Cardiac muscle cell (in vitro differentiated cells and primary cell): ENCODE data around the gene MBOAT1. TPM values are rescaled to one million over a fixed set of nuclear protein-coding genes. Genes with fewer than 3 reads are reported as not detected.

Experiments
- DNase-seq, 2 donors: peaks; one replicate each; pipeline versions ENCODE4 v3.0.0 to v3.0.0-alpha.2; 2010 to 2017; ENCODE audit warnings: low read depth in 1 of 2, low spot score in 1 of 2
- H3K27ac ChIP-seq: fragments of 200-600 bp; sonication (generic); 2 replicates; pipeline ENCODE4 v1.5.1; 2016
- H3K27me3 ChIP-seq: fragments of 200-600 bp; sonication (generic); 2 replicates; pipeline ENCODE4 v1.6.0; 2016; ENCODE audit warnings: control low read depth
- H3K36me3 ChIP-seq: fragments of 200-600 bp; sonication (generic); 2 replicates; pipeline ENCODE4 v1.5.1; 2016; ENCODE audit warnings: control low read depth
- H3K4me1 ChIP-seq: fragments of 200-600 bp; sonication (generic); 2 replicates; pipeline ENCODE4 v1.8.1; 2017; ENCODE audit warnings: low read depth, mild to moderate bottlenecking, mixed run types
- H3K4me3 ChIP-seq: fragments of 200-600 bp; sonication (generic); 2 replicates; pipeline ENCODE4 v1.5.1; 2016; ENCODE audit warnings: mild to moderate bottlenecking
- H3K9me3 ChIP-seq: fragments of 200-600 bp; sonication (generic); 2 replicates; pipeline ENCODE4 v1.5.1; 2017; ENCODE audit warnings: low read depth, mild to moderate bottlenecking, control low read depth
- polyA plus RNA-seq: library from polyadenylated mRNA; unstranded; fragments of >200 nt; fragmentation: Nextera tagmentation; extraction: Ambion mirVana; gene quantifications from 2 replicates; pipeline ENCODE4 v1.2.1, GENCODE V29; 2016
- total RNA-seq: library from RNA; depleted of rRNA; stranded (reverse); fragments of >200 nt; gene quantifications from 2 replicates; pipeline ENCODE4 v1.2.3, GENCODE V29; 2016
- TF ChIP-seq, protein P1 (sequence below): IDR thresholded peaks from 2 replicates; pipeline ENCODE4 v1.5.1; 2012; ENCODE audit warnings: low read depth, mild to moderate bottlenecking, low read length

Gene MBOAT1
- total and polyA plus RNA-seq, 2 experiments from 2014 or later: 7.5 to 15.5 TPM

DNA sequence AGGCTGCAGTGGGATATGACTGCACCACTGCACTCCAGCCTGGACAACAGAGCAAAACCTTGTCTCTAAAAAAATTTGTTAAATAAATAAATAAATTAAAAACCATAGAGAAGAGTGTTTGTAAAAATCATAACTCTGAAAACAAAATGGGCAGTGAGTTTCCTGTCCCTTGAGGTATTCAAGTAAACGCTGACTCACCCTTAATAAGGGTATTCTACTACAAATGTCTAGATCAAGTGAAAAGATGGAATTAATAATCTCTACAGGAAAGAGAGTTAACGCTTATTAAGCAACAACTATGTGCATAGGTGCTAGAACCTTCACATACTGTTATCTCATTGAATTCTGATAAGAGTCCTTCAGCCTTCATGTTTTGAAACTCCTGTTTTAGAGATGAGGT, 19.9 kb upstream of the MBOAT1 start:
- TF ChIP-seq, protein P1, sequence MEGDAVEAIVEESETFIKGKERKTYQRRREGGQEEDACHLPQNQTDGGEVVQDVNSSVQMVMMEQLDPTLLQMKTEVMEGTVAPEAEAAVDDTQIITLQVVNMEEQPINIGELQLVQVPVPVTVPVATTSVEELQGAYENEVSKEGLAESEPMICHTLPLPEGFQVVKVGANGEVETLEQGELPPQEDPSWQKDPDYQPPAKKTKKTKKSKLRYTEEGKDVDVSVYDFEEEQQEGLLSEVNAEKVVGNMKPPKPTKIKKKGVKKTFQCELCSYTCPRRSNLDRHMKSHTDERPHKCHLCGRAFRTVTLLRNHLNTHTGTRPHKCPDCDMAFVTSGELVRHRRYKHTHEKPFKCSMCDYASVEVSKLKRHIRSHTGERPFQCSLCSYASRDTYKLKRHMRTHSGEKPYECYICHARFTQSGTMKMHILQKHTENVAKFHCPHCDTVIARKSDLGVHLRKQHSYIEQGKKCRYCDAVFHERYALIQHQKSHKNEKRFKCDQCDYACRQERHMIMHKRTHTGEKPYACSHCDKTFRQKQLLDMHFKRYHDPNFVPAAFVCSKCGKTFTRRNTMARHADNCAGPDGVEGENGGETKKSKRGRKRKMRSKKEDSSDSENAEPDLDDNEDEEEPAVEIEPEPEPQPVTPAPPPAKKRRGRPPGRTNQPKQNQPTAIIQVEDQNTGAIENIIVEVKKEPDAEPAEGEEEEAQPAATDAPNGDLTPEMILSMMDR: no peak
- Histone ChIP-seq H3K4me1 (no peaks in the 10 kb centered on the region), H3K27me3 (no peaks in the 10 kb centered on the region), H3K9me3 (no peaks in the 10 kb centered on the region), H3K4me3 (no peak overlapping the region), H3K27ac (no peak overlapping the region), H3K36me3 (no peaks in the 10 kb centered on the region)
- no peak for DNase-seq

DNA sequence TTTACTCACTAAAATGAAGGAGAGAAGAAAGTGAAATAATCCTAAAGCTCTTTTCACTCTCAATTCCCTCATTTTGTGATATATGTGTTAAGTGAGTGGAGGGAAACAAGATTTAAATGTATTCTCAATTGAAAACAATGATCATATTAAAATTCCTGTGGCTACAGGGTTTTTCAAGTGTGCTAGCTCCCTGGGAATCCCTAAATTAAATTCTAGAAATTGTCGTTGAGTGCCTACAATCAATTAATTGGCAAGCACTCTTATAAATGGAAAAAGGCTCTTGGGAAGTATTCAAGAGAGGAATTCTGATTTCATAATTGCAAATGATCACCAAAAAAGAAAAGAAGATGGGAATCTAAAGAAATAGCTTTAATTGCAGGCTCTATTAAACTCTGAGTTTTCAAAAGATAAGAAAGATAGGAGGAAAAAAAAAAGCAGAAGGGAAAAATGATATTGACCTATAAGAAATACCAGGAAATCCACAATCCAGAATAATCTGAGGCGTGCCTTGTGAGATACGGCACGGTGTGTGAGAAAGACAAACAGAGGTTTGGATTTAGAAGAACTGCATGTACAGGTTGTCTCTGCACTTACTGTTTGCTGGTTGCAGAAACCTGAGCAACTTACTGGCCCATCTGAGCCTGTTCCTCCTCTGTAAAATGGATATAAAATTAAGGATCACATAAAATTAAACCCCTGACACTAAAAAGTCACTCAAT, 18.3 kb upstream of the MBOAT1 start:
- TF ChIP-seq, protein P1: no peak
- Histone ChIP-seq H3K36me3 (no peaks in the 10 kb centered on the region), H3K9me3 (no peaks in the 10 kb centered on the region), H3K27me3 (no peaks in the 10 kb centered on the region), H3K4me1 (no peaks in the 10 kb centered on the region), H3K4me3 (no peak overlapping the region), H3K27ac (no peak overlapping the region)
- no peak for DNase-seq

DNA sequence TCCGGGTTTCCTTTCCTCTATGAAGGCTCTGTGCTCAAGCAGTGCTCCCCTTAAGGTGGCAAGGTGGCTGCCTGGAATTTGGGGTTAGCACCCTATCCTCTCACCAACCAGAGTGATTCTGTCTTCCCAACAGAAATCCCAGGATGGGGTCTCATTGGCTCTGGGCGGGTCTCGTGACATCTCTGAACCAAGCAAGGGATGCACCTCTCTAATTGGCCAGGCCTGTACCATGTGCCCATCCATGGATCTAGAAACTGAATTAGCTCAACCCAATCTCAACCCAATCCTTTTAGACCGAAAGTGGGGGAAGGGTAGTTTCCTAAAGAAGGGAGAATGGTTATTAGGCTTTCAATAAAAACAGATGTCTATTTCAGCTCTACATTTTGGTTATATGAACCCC, 17.6 kb upstream of the MBOAT1 start:
- Histone ChIP-seq H3K36me3 (no peaks in the 10 kb centered on the region), H3K27ac (no peak overlapping the region), H3K4me3 (no peak overlapping the region), H3K27me3 (no peaks in the 10 kb centered on the region), H3K4me1 (no peaks in the 10 kb centered on the region), H3K9me3 (no peaks in the 10 kb centered on the region)
- DNase-seq: no peak
- TF ChIP-seq, protein P1: no peak

DNA sequence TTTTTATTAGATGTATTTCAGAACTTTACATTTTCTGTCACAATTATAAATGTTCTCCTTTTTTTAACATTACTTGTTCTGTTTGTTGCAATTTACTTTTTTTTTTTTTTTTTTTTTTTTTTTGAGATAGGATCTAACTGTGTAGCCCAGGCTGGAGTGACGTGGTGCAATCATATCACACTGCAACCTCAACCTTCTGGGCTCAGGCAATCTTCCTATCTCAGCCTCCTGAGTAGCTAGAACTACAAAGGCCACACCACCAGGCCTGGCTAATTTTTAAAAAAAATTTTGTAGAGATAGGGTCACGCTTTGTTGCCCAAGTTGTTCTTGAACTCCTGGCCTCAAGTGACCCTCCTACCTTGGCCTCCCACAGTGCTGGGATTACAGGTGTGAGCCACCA, 15.1 kb upstream of the MBOAT1 start:
- no peak overlapping the region for H3K27ac ChIP-seq
- no peak overlapping the region for H3K4me3 ChIP-seq
- H3K36me3 ChIP-seq: no peaks in the 10 kb centered on the region
- DNase-seq: no peak
- no peaks in the 10 kb centered on the region for H3K4me1 ChIP-seq
- no peaks in the 10 kb centered on the region for H3K27me3 ChIP-seq
- no peaks in the 10 kb centered on the region for H3K9me3 ChIP-seq
- TF ChIP-seq, protein P1: no peak

DNA sequence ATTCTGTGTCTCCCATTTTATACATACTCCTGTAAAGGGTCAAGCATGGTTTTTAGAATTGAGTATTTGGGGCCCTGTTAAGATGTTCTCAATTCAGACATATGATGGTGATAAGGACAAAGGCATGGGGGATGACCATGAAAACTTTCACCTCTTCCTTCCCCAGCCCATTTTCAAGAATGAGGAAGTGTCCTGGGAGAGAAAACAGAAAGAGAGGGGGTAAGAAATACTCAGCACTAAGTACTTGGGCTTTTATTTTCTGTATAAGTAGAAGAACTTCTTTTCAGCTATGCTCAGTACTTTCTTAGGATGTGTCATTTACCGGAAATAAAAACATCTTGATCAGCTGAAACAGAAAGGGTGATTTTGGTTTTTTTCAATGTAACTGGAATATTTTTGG, 10.9 kb upstream of the MBOAT1 start:
- no peak for DNase-seq
- TF ChIP-seq, protein P1: no peak
- H3K4me3 ChIP-seq: no peak overlapping the region

DNA sequence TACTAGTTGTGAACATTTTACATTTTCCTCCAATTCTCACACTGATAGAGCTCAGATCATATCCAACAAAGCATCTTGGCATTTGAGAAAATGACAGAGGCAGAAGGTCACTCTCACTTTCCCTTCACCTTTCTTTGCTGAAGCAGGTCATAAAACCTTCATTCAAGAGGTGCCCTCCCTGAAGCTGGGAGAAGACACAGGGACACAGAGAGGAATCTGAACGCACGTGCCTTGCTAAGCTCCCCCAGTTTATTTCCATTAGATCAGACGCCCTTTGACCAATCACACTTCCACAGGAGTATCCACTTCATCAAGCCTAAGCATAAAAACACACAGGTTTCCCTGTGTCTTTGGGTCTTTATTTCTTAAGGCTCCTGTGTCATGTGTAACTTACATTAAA, 9.2 kb upstream of the MBOAT1 start:
- Histone ChIP-seq H3K27ac (peak overlapping the region; percentile 21), H3K4me3 (no peak overlapping the region), H3K27me3 (no peaks in the 10 kb centered on the region), H3K4me1 (peaks cover 23% of the 10 kb centered on the region), H3K9me3 (no peaks in the 10 kb centered on the region), H3K36me3 (no peaks in the 10 kb centered on the region)
- TF ChIP-seq, protein P1: no peak
- no peak for DNase-seq

More for the DNA sequence above, 10.9 kb upstream of the MBOAT1 start:
- no peaks in the 10 kb centered on the region for H3K27me3 ChIP-seq
- H3K4me1 ChIP-seq: peaks cover 9% of the 10 kb centered on the region
- no peaks in the 10 kb centered on the region for H3K9me3 ChIP-seq
- no peaks in the 10 kb centered on the region for H3K36me3 ChIP-seq
- no peak overlapping the region for H3K27ac ChIP-seq
